Renal cortex interstitium (tissue), 11 donors: ENCODE measurements around the gene SH3GL2. TPM values are rescaled to one million over a fixed set of nuclear protein-coding genes. Genes with fewer than 3 reads are reported as not detected.

ENCODE experiments used
- DNase-seq, 11 donors: peaks; one replicate each; pipeline ENCODE4 v3.0.0-alpha.2; 2013; ENCODE audit warnings: low read depth in 9 of 11, low spot score in 4 of 11; ENCODE audit errors: extremely low read depth in 1 of 11
- polyA plus RNA-seq, 3 donors: library from polyadenylated mRNA; unstranded; fragments of 120-200 nt; gene quantifications; one replicate each; pipeline ENCODE4 v1.2.1, GENCODE V29; 2013; ENCODE audit not compliant: insufficient read length in 3 of 3

The SH3GL2 gene
- polyA plus RNA-seq, 3 donors, result 3.8 to 5.9 (median 4.2) TPM

GRCh38 chr9:17782430-17783149 is 203.7 kb downstream of the SH3GL2 start:
- DNase-seq, result no peak

DNA sequence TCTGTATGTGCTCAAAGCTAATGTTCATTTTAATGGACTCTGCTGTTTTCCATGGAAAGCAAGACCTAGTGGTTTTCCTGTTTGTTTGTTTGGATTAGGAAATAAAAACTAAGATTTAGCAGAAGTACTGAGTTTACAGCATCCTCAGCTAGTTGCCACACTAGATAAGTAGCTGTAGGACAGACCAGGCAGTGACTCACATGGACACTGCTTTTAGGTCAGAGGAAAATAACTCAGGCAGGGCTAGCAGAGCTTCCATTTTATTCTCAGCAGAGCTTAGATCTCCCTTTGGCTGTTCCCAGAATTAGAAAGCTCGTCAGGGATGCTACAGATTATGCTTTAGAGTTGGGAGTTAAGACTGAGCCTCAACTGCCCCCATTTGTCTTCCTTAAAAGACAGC is 204.4 kb downstream of the SH3GL2 start:
- DNase-seq, result no peak

- DNase-seq, result no peak
Observed at GRCh38 chr9:17789316-17789715, 210.4 kb downstream of the SH3GL2 start.

DNA sequence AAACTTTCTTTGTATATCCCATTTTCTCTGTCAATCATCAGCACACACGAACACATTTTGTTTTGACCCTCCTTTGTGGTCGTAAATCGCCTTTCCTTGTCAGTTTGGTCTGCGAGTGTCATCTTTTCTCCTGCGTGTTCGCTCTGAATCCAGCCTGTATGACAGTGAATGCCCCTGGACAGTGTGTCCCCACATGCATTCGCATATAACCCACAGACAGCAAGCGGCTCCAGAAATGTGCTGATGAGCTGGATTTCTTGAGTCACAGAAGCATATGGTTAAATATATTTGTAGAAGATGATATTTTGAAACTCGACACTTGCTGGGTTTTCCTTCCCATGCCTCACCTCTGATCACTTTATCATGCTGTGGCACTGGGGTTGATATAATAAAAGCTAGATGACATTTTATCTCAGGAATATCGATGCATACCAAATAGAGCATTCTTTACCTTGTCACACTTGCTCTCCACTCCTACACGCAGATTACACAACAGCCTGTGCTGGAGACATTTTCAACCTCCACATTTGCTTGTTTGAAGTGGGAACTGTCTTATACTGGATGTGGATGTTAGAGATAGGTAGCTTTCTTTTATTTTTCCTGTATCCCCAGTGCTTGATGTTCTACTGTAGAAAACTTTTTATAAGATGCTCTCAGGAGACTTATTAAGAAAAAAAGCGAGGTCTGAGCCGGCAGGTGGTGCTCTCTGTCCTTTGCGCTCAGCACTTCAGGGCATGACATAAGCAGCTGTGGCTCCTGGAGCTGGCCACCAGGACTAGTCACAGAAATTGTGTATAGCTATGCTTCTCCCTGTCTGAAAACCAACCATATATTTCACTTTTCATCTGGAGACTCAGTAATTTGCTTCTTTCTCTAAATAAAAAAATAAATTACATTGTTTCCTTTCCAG is 215.1 kb downstream of the SH3GL2 start:
- peak in 1 of 11 donors; percentile 3 for DNase-seq

DNA sequence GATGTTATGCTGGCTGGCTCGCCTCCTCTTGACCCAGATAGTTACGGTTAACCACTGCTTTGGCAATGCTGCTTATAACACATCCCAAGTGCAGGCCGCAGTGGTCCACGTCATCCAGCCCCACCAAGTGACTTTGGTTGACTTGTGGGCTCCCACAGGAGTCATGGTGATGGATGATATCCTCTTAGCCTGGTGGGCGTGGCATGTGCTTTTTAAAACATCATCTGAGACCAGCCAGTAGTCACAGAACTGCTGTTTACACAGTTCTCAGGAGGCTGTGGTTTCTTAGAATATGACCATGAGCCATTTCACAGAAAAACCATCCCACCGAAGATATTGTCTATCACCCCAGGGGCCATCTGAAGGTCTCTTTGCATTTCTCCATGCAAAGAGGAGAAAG is 216.9 kb downstream of the SH3GL2 start:
- no peak for DNase-seq

DNA sequence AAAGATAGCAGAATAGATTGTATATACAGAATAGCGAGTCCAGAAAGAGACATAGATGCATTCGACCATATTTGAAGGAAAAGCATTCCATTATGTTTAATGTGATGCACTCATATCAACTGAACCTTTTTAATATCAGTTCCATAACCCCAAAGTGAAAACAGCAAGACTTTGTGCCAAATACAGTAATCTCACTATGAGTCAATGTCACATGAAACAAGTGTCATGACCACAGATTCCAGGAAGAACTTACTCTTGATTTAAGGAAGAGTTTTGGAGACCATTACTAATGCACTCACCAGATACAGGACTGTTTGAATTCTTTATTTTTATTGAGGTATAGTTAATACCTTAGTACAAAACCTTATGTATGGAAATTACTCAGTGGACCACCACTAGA is 220.5 kb downstream of the SH3GL2 start:
- no peak for DNase-seq

DNA sequence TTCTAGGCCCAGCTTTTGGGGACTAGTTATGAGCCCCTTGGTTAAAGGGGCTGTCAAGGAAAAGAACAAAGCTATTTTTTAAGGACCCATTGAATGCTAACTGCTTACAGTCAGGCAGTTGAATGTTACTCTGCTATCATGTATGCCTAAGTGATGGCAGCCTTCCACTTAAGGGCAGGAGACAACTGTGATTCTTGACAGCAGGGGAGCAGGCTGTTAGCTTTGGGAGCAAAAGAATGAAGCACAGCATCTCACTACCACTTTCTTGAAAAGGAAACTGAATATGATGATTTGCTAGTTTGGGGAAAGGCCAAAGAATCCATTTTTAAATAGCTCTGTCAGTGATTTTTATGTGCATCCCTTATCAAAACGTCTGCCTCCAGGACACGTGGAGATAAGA is 221.6 kb downstream of the SH3GL2 start:
- DNase-seq, result no peak

- DNase-seq, result peak in 1 of 11 donors; percentile 12
Observed at GRCh38 chr9:17802249-17802857, 223.5 kb downstream of the SH3GL2 start.

DNA sequence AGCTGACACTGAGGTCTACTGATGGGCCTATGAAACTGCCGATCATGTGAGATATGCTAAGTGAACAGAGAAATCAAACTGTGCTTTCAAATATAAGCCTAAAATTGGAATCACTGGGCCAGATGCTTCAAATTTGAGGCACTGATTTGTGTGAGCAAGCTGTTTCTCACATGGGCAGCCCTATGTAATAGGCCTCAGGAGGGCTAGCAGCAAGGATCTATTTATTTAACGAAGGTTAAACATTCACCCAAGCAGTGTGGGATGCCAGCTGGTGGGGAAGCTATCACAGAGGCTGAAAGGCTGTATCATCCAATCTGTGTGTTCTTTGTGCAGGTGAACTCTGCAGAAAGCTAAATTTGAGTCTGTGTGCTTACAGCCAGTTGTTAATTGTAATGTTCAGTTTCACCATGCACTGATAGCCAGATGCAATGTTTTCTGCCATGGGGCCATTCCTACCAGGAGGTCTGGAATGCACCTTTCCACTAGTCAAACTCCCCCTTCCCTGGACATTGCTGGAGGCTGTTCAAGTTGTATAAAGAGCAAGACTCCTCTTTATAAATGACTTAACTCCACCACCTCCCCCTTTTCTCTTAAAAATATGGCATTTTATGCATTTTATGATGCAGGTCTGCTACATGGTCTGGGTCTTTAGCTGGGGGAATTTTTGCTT is 228.9 kb downstream of the SH3GL2 start:
- no peak for DNase-seq

DNA sequence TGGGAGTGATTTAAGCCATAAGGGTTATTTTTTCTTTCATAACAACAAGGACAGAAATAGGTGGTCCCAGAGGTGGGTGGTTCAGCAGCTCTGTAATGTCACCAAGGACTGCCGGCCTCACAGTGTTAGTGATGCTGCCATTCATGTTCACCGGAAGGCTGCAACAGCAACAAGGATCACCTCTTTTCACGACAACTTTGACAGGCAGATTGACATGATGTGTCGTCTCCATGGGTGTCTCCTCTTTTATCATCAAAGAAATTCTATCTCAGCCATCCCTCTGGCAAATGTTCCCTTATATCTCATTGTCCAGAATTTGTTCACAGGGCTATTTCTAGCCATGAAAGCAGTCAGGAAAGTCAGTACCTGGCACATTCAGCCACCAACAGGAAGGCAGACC is 231.5 kb downstream of the SH3GL2 start:
- DNase-seq, result no peak

DNA sequence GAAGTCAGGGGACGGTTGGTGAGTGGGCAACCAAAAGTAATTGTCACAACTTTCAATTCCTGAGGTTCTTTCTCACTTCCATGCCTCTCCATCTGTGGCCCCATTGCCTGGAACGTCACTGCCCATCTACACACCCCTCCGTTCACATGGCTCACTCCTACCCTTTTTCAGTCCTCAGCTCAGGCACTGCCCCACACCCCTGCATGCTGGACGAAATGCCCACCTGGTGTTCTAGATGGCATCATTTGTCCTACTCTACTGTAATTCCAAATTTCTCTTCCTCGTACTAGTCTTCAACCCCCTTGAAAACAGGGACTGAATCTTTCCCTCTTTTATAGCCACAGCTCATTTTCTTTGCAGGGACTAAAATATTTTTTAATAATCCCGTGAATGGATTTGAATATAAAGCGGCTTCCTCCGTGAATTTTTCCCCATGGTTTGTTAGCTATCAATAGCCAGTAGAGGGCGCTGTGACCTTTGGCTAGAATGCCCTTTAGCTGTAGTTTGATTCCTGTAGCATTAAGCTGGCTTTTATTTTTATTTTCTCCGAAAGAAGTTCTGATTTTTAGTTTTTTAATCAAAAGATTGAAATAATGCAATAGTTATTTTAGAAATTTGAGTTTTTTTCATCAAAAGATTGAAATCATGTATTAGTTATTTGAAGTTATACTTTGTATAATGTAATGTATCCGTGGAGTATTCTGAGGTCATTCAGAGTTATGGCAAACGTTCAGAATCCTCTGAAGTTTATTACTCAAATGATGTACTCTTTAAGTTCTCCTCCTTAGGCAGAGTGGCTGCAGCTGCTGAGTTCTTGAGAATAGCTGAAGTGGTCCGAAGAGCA is 232.1 kb downstream of the SH3GL2 start:
- DNase-seq, result peak; percentile 44 to 73 (median 60)

GRCh38 chr9:17813798-17814197 is 234.9 kb downstream of the SH3GL2 start:
- DNase-seq, result no peak

DNA sequence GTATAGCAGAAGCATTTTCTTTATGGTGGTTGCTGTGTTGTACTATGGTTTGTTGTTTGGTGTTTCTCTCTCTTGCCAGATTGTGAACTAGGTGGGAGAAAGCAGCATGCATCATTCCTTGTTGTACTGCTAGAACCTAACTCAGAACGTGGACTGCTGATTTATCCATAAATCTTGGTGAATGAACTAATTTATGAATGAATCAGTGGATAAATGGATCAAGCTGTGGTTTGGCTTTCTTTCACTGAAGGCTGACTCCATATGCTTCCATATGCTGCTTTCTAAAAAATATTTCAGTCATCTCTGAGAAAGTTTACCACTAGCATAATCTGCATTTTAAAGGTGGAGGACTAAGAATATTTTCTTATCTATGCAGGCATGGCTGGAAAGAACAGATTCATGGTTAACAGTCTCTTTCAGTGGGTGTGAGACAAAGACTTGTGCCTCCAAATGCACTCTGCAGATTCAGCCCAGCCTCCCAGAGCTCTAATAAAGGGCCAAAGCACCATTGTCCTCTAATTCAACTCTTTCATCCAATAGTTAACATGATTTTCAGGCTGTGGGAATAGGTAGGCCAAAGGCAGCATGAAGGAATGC is 237.7 kb downstream of the SH3GL2 start:
- DNase-seq, result no peak

GRCh38 chr9:17824191-17824590 is 245.3 kb downstream of the SH3GL2 start:
- no peak for DNase-seq

DNA sequence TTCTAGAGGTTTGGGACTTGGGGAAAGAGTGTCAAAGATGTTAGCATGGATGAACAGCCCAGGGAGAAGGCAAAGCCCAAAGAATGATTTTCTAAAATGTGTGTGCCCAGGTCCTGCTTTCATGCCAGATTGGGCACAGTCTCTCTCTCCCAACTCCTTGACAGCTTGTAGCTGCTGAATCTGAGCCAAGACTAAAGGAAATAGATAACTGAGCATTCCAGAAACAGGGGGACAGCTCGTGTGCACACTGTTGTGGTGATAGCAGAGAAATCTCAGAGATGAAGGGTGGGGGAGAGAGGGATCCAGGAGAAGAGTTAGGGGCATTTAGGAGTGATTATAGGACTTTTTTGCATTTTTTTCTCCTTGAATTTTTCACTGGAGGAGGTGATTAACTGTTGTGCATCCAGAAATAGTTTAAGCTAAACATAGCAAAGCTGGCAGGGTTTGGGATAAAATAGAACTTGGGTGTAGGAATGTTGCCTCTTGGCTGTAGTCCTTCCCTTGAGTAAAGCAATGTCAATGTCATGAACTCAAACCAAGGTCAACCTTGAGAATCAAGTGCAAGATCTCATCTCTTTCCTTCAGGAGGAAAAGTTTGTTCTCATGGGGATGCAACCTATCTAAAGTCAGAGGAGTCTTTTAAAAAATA is 245.9 kb downstream of the SH3GL2 start:
- no peak for DNase-seq

- no peak for DNase-seq
Observed at GRCh38 chr9:17825265-17825659, 246.4 kb downstream of the SH3GL2 start.

- DNase-seq, result no peak
Observed at GRCh38 chr9:17829064-17829463, 250.2 kb downstream of the SH3GL2 start.
